ENCODE measurements around the gene NR3C1.

DNA sequence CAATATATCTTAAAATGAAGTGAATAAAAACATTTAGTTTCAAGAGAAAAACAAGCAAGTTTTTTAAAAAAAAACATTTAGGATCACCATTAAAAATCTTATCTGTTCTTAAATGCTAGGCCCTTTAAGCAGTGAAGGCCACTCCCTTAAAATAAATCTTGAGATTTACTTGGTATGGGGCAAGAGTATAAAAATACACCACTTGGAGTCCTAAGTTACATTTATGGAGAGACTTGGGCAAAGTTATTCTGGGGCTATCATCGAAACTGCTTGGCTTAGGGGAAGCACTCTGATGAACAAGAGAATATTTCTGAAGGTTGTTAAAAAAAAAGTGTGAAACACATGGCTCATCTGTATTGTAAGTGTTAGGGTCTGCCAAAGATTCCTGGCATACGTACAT, 97.4 kb downstream of the NR3C1 start:
- TF ChIP-seq, protein P1, sequence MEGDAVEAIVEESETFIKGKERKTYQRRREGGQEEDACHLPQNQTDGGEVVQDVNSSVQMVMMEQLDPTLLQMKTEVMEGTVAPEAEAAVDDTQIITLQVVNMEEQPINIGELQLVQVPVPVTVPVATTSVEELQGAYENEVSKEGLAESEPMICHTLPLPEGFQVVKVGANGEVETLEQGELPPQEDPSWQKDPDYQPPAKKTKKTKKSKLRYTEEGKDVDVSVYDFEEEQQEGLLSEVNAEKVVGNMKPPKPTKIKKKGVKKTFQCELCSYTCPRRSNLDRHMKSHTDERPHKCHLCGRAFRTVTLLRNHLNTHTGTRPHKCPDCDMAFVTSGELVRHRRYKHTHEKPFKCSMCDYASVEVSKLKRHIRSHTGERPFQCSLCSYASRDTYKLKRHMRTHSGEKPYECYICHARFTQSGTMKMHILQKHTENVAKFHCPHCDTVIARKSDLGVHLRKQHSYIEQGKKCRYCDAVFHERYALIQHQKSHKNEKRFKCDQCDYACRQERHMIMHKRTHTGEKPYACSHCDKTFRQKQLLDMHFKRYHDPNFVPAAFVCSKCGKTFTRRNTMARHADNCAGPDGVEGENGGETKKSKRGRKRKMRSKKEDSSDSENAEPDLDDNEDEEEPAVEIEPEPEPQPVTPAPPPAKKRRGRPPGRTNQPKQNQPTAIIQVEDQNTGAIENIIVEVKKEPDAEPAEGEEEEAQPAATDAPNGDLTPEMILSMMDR (IDR thresholded peaks at IDR 0.05; ENCODE audit: poor library complexity, severe bottlenecking): no peak
- TF ChIP-seq POLR2AphosphoS5 (IDR thresholded peaks at IDR 0.05) (no peak), TAF1 (IDR thresholded peaks at IDR 0.05; ENCODE audit: low read depth) (no peak), EZH2 (IDR thresholded peaks at IDR 0.05; ENCODE audit: borderline replicate concordance, insufficient read depth, low read length, poor library complexity, severe bottlenecking) (no peak), RAD21 (conservative IDR thresholded peaks at IDR 0.05) (no peak)

All from neural cell (in vitro differentiated cells).